Activated CD8-positive, alpha-beta memory T cell treated with anti-CD3 and anti-CD28 coated beads, Interleukin-2, amount 10 ng/mL, durations not matched to agents 7 days and 5 days (primary cell): ENCODE data around the gene MNS1. TPM values are rescaled to one million over a fixed set of nuclear protein-coding genes. Genes with fewer than 3 reads are reported as not detected.
A peak's percentile ranks its signal among the peaks of the same experiment; 100 is the strongest.
"Not testable (repeated sequence)": the region's sequence is repeated elsewhere in the genome, so short reads cannot be mapped to it uniquely, and the experiment has no call there.

Experiments used
- ATAC-seq: fragments of 150-1000 bp; cut with Tn5 transposase; one replicate; pipeline ENCODE4 v1.10.0; 2021; ENCODE audit warnings: moderate library complexity
- CTCF ChIA-PET: fragments of 350-600 bp; sonication (Branson Sonifier 250); formaldehyde crosslinking; loops from one replicate; lab custom pipeline; 2021; ENCODE audit warnings: antibody characterized with exemption; lab: Charles Lee
- DNase-seq: peaks from one replicate; pipeline ENCODE4 v3.0.0-alpha.2; 2020
- H3K27ac Mint-ChIP-seq: one replicate; pipeline ENCODE4 v1.8.0; 2021; ENCODE audit warnings: mild to moderate bottlenecking, mixed read lengths
- H3K27me3 Mint-ChIP-seq: one replicate; pipeline ENCODE4 v1.8.0; 2021; ENCODE audit warnings: mixed read lengths
- H3K36me3 Mint-ChIP-seq: one replicate; pipeline ENCODE4 v1.8.0; 2021; ENCODE audit warnings: mild to moderate bottlenecking, mixed read lengths
- H3K4me1 Mint-ChIP-seq: one replicate; pipeline ENCODE4 v1.8.0; 2021; ENCODE audit warnings: mixed read lengths
- H3K4me3 Mint-ChIP-seq: one replicate; pipeline ENCODE4 v1.8.0; 2021; ENCODE audit warnings: mild to moderate bottlenecking, moderate library complexity, mixed read lengths
- H3K9me3 Mint-ChIP-seq: one replicate; pipeline ENCODE4 v1.8.0; 2022; ENCODE audit warnings: low read depth, mixed read lengths
- total RNA-seq, 2 experiments: library from RNA; stranded (reverse); gene quantifications; one replicate each; pipeline ENCODE4 v1.2.3, GENCODE V29; 2021

MNS1 gene
- total RNA-seq = under 1 TPM; 0.44 to 0.94 TPM

- ATAC-seq (peak; percentile 98), DNase-seq (peak; percentile 91)
- Mint-ChIP-seq H3K9me3 (no peaks in the 10 kb centered on the region), H3K4me3 (peak within 1 kb of the TSS; percentile 77), H3K27ac (peak within 1 kb of the TSS; percentile 62), H3K36me3 (peaks cover 1% of the 10 kb centered on the region), H3K4me1 (peaks cover 27% of the 10 kb centered on the region), H3K27me3 (peaks cover 27% of the 10 kb centered on the region)
- CTCF ChIA-PET = interaction anchor here (1.7 kb wide), 1 partner anchor 32 kb away, joined by 5 read pairs; no protein-coding TSS in a partner anchor
Observed at GRCh38 chr15:56464893-56465520, at the start of gene MNS1. MNS1 (minus strand) TSS chr15:56465137; CDS start chr15:56464972, 165 bp downstream.

GRCh38 chr15:56496635-56497034, 31.7 kb upstream of the MNS1 start:
- H3K4me3 Mint-ChIP-seq = no peak overlapping the region
- H3K9me3 Mint-ChIP-seq = no peaks in the 10 kb centered on the region
- H3K27me3 Mint-ChIP-seq = peaks cover 23% of the 10 kb centered on the region
- no peak overlapping the region for H3K27ac Mint-ChIP-seq
- ATAC-seq (peak; percentile 74), DNase-seq (no peak)
- no peaks in the 10 kb centered on the region for H3K36me3 Mint-ChIP-seq
- peaks cover 13% of the 10 kb centered on the region for H3K4me1 Mint-ChIP-seq
- CTCF ChIA-PET = interaction anchor here (0.6 to 1.5 kb wide), 7 partner anchors 32 to 813 kb away, joined by 3 to 15 read pairs (median 4); partner anchors contain the start of genes MNS1 and TCF12

- CTCF ChIA-PET = interaction anchor here (1.4 to 3.3 kb wide), 2 partner anchors 374 to 811 kb away, joined by 8 to 24 read pairs; no protein-coding TSS in a partner anchor
- no peak for DNase-seq
- peaks cover 15% of the 10 kb centered on the region for H3K27me3 Mint-ChIP-seq
- no peak overlapping the region for H3K4me3 Mint-ChIP-seq
- ATAC-seq = no peak
- no peaks in the 10 kb centered on the region for H3K36me3 Mint-ChIP-seq
- no peak overlapping the region for H3K27ac Mint-ChIP-seq
- peaks cover 13% of the 10 kb centered on the region for H3K4me1 Mint-ChIP-seq
- H3K9me3 Mint-ChIP-seq = no peaks in the 10 kb centered on the region
Observed at GRCh38 chr15:56495533-56495932, 30.6 kb upstream of the MNS1 start.

GRCh38 chr15:56495053-56495452, 30.1 kb upstream of the MNS1 start:
- no peaks in the 10 kb centered on the region for H3K9me3 Mint-ChIP-seq
- CTCF ChIA-PET = interaction anchor here (3.3 kb wide), 1 partner anchor 374 kb away, joined by 24 read pairs; no protein-coding TSS in a partner anchor
- H3K27ac Mint-ChIP-seq = no peak overlapping the region
- peaks cover 10% of the 10 kb centered on the region for H3K27me3 Mint-ChIP-seq
- DNase-seq = no peak
- no peaks in the 10 kb centered on the region for H3K36me3 Mint-ChIP-seq
- peaks cover 13% of the 10 kb centered on the region for H3K4me1 Mint-ChIP-seq
- ATAC-seq = no peak
- no peak overlapping the region for H3K4me3 Mint-ChIP-seq

GRCh38 chr15:56492791-56493555, 28.0 kb upstream of the MNS1 start:
- Mint-ChIP-seq H3K27me3 (peaks cover 6% of the 10 kb centered on the region), H3K4me1 (peaks cover 13% of the 10 kb centered on the region), H3K36me3 (no peaks in the 10 kb centered on the region), H3K4me3 (no peak overlapping the region), H3K27ac (no peak overlapping the region), H3K9me3 (no peaks in the 10 kb centered on the region)
- CTCF ChIA-PET = interaction anchor here (1.6 to 3.3 kb wide), 3 partner anchors 253 to 376 kb away, joined by 3 to 24 read pairs (median 4); no protein-coding TSS in a partner anchor
- ATAC-seq = no peak
- peak; percentile 61 for DNase-seq

GRCh38 chr15:56492236-56492635, 27.3 kb upstream of the MNS1 start:
- Mint-ChIP-seq H3K4me1 (peaks cover 13% of the 10 kb centered on the region), H3K9me3 (no peaks in the 10 kb centered on the region), H3K4me3 (no peak overlapping the region), H3K27ac (no peak overlapping the region), H3K36me3 (no peaks in the 10 kb centered on the region), H3K27me3 (peaks cover 6% of the 10 kb centered on the region)
- CTCF ChIA-PET = interaction anchor here (1.6 to 1.8 kb wide), 6 partner anchors 9 to 814 kb away, joined by 3 to 8 read pairs (median 4); no protein-coding TSS in a partner anchor
- no peak for ATAC-seq
- DNase-seq = no peak

- peaks cover 10% of the 10 kb centered on the region for H3K4me1 Mint-ChIP-seq
- CTCF ChIA-PET = interaction anchor here (0.8 to 2.0 kb wide), 16 partner anchors 8 to 850 kb away, joined by 3 to 11 read pairs (median 4); no protein-coding TSS in a partner anchor
- DNase-seq = peak; percentile 73
- H3K27me3 Mint-ChIP-seq = peaks cover 6% of the 10 kb centered on the region
- no peaks in the 10 kb centered on the region for H3K36me3 Mint-ChIP-seq
- no peak overlapping the region for H3K27ac Mint-ChIP-seq
- no peak overlapping the region for H3K4me3 Mint-ChIP-seq
- ATAC-seq = peak; percentile 64
- H3K9me3 Mint-ChIP-seq = no peaks in the 10 kb centered on the region
Observed at GRCh38 chr15:56491110-56491722, 26.3 kb upstream of the MNS1 start.

- Mint-ChIP-seq H3K27ac (no peak overlapping the region), H3K4me3 (no peak overlapping the region)
Observed at GRCh38 chr15:56490461-56490860, 25.5 kb upstream of the MNS1 start.

GRCh38 chr15:56486206-56486605, 21.3 kb upstream of the MNS1 start:
- H3K4me1 Mint-ChIP-seq, ATAC-seq, CTCF ChIA-PET, H3K27ac Mint-ChIP-seq, H3K36me3 Mint-ChIP-seq, DNase-seq, H3K4me3 Mint-ChIP-seq, H3K27me3 Mint-ChIP-seq, H3K9me3 Mint-ChIP-seq: not testable (repeated sequence)

More at GRCh38 chr15:56490461-56490860, 25.5 kb upstream of the MNS1 start:
- Mint-ChIP-seq H3K36me3 (no peaks in the 10 kb centered on the region), H3K9me3 (no peaks in the 10 kb centered on the region), H3K27me3 (peaks cover 5% of the 10 kb centered on the region), H3K4me1 (peaks cover 10% of the 10 kb centered on the region)
- CTCF ChIA-PET = interaction anchor here (0.8 to 2.0 kb wide), 14 partner anchors 7 to 850 kb away, joined by 3 to 11 read pairs (median 4); no protein-coding TSS in a partner anchor
- DNase-seq (no peak), ATAC-seq (no peak)

GRCh38 chr15:56485426-56485825, 20.5 kb upstream of the MNS1 start:
- H3K27me3 Mint-ChIP-seq, H3K4me1 Mint-ChIP-seq, H3K36me3 Mint-ChIP-seq, H3K4me3 Mint-ChIP-seq, CTCF ChIA-PET, H3K9me3 Mint-ChIP-seq, H3K27ac Mint-ChIP-seq, DNase-seq, ATAC-seq: not testable (repeated sequence)

GRCh38 chr15:56484287-56484686, 19.4 kb upstream of the MNS1 start:
- H3K36me3 Mint-ChIP-seq = peaks cover 1% of the 10 kb centered on the region
- peaks cover 2% of the 10 kb centered on the region for H3K9me3 Mint-ChIP-seq
- H3K4me3 Mint-ChIP-seq = no peak overlapping the region
- DNase-seq (no peak), ATAC-seq (no peak)
- H3K4me1 Mint-ChIP-seq = no peaks in the 10 kb centered on the region
- peaks cover 2% of the 10 kb centered on the region for H3K27me3 Mint-ChIP-seq
- H3K27ac Mint-ChIP-seq = no peak overlapping the region
- CTCF ChIA-PET = interaction anchor here (2.0 kb wide), 1 partner anchor 7 kb away, joined by 7 read pairs; no protein-coding TSS in a partner anchor

- CTCF ChIA-PET = no interaction called here
- DNase-seq (no peak), ATAC-seq (no peak)
- Mint-ChIP-seq H3K4me1 (no peaks in the 10 kb centered on the region), H3K36me3 (peaks cover 1% of the 10 kb centered on the region), H3K9me3 (peaks cover 3% of the 10 kb centered on the region), H3K27me3 (peaks cover 20% of the 10 kb centered on the region), H3K27ac (no peak overlapping the region), H3K4me3 (no peak overlapping the region)
Observed at GRCh38 chr15:56475351-56475750, 10.4 kb upstream of the MNS1 start.

- no peak overlapping the region for H3K27ac Mint-ChIP-seq
- CTCF ChIA-PET = no interaction called here
- H3K9me3 Mint-ChIP-seq = no peaks in the 10 kb centered on the region
- H3K4me3 Mint-ChIP-seq = no peak overlapping the region
- no peak for DNase-seq
- no peaks in the 10 kb centered on the region for H3K36me3 Mint-ChIP-seq
- peaks cover 8% of the 10 kb centered on the region for H3K4me1 Mint-ChIP-seq
- ATAC-seq = no peak
- peaks cover 11% of the 10 kb centered on the region for H3K27me3 Mint-ChIP-seq
Observed at GRCh38 chr15:56473017-56473416, 8.1 kb upstream of the MNS1 start.
